ENCODE results near the gene CLTCL1. TPM values are rescaled to one million over a fixed set of nuclear protein-coding genes. Genes with fewer than 3 reads are reported as not detected.
"Not testable (repeated sequence)": the region's sequence is repeated elsewhere in the genome, so short reads cannot be mapped to it uniquely, and the experiment has no call there.

CLTCL1 gene
- total RNA-seq (2014; rRNA removed; shearing (Covaris generic)) = 0.18 and 0.47 TPM in 2 replicates

DNA sequence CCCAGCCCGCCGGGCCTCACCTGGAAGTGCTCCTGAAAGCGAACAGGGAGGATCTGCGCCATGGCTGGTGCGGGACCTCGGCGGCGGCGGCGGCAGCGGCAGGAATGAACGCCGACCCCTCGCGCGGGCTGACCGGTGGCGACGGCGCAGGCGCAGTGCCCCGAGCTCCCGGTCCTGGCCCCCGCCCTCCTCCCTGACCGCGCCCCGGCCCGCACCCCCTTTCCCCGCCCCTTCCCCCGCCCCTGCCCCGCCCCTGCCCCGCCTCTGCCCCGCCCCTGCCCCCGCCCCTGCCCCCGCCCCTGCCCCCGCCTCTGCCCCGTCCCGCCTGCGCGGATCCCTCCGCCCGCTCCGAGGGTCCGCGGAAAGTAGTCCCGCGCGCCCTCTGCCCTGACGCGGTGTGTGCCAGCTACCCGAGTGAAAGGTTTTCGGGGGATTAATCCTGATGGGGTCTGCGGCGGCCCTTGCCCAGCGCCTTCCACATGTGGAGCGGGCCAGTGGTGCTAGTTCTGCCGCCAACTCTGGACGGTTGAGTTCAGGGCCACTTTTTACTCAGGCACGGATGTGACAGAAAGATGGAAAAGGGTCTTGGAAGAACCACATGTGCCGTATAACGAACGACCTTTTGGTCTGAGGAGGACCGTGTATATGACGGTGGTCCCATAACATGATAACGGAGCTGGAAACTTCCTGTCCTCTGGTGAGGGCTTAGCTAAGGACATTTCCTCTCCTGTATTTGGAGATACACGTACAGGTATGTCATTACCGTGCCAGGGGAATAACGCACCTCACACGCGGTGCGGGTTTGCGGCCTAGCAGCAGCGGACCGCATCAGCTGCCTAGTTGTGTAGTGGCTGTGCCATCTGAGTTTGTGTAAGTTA is at the start of gene CLTCL1:
TSS of gene CLTCL1 (minus strand) at position 140 of the 878 bp plus-strand sequence. CDS start at position 62, 78 bp downstream.
- no peak for DNase-seq (ENCODE audit: low spot score)

- DNase-seq (ENCODE audit: low spot score) = no peak
Measured at GRCh38 chr22:19337137-19337536, 45.6 kb upstream of the CLTCL1 start.

GRCh38 chr22:19336133-19337075 is 44.9 kb upstream of the CLTCL1 start:
- no peak for DNase-seq (ENCODE audit: low spot score)

GRCh38 chr22:19331975-19332374 is 40.5 kb upstream of the CLTCL1 start:
- no peak for DNase-seq (ENCODE audit: low spot score)

DNA sequence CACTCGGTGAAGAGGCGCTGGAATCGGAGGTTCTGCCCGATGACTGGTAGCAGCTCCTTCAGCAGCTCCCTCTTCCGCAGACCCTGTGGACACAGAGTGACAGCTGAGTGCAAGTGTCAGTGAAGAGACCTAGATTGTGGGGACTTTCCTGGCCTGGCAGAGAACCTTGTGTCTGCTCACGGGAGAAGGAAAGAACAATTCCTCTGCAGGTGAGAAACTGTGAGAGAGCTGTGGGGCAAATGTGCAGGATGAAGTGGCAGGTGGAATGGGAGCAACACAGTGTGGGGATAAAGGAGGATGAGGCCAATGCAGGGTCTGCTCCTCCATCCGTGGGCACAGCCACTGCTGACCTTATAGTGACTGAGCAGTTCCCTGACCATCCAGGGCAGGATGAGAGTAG is 40.0 kb upstream of the CLTCL1 start:
- no peak for DNase-seq (ENCODE audit: low spot score)

GRCh38 chr22:19330865-19331418 is 39.4 kb upstream of the CLTCL1 start:
- DNase-seq (ENCODE audit: low spot score) = no peak

DNA sequence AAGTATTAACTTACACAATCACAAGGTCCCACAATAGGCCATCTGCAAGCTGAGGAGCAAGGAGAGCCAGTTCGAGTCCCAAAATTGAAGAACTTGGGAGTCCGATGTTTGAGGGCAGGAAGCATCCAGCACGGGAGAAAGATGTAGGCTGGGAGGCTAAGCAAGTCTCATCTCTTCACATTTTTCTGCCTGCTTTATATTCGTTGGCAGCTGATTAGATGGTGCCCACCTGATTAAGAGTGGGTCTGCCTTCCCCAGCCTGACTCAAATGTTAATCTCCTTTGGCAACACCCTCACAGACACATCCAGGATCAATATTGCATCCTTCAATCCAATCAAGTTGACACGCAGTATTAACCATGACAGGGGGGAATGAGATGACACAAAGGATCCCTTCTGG is 38.7 kb upstream of the CLTCL1 start:
- DNase-seq (ENCODE audit: low spot score) = not testable (repeated sequence)

DNA sequence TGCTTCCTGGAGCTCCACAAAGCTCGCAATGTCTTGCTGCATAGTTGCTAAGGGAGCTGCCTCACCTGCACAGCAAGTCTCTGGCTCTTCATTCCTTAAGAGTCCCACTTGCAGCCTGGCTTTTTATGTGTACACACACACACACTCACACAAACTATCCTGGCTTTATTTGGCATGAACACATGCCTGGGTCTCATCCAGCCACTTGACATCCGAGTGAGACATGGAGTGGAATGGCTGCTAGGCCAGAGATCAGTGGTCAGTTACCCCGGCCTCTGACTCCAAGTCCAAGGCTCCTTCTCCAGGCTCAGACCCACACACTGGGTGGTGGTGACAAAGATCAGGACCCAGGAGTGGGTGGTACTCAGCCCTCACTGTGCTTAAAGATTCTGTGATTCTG is 37.9 kb upstream of the CLTCL1 start:
- DNase-seq (ENCODE audit: low spot score) = no peak

- no peak for DNase-seq (ENCODE audit: low spot score)
Measured at GRCh38 chr22:19325296-19325948, 33.9 kb upstream of the CLTCL1 start.

DNA sequence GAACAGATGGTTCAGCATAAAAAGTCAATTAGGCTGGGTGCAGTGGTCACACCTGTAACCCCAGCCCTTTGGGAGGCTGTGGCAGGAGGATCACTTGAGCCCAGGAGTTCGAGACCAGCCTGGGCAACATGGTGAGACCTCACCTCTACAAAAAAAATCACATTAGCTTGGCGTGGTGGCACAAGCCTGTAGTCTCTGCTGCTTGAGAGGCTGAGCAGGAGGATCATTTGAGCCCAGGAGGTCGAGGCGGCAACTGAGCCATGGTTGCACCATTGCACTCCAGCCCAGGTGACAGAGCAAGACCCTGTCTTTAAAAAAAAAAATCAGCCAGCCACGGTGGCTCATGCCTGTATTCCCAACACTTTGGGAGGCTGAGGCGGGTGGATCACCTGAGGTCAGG is 31.9 kb upstream of the CLTCL1 start:
- DNase-seq (ENCODE audit: low spot score) = not testable (repeated sequence)

DNA sequence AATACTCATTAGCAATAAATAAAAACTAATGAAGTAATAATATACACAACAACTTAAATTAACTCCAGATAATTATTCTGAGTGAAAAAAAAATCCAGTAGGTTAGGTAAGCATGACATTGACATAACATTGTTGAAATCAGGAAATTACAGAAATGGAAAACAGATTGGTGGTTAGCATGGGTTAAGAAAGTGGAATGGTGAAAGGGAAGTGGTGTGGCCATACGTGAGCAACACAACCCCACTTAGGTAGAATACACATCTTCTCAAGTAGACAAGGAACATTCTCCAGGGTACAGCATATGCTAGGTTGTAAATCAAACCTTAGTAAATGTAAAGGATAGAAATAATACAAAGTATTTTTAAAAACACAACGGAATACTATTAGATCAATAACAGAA is 30.2 kb upstream of the CLTCL1 start:
- no peak for DNase-seq (ENCODE audit: low spot score)

- not testable (repeated sequence) for DNase-seq (ENCODE audit: low spot score)
Measured at GRCh38 chr22:19320136-19320535, 28.6 kb upstream of the CLTCL1 start.

DNA sequence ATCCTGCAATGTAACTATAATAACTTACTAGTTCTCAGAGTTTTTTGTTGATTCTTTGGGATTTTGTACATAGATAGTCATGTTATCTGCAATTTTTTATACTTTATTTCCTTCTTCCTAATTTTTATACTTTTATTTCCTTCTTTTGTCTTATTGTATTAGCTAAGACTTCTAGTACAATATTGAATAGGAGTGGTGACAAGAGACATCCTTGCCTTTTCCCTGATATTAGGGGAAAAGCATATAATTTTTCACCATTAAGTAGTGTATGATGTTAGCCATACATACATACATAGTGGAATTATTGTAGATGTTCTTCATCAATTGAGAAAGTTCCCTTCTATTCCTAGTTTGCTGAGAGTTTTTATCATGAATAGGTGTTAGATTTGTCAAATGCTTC is 27.8 kb upstream of the CLTCL1 start:
- no peak for DNase-seq (ENCODE audit: low spot score)

- DNase-seq (ENCODE audit: low spot score) = no peak
Measured at GRCh38 chr22:19317865-19318264, 26.3 kb upstream of the CLTCL1 start.

- DNase-seq (ENCODE audit: low spot score) = no peak
Measured at GRCh38 chr22:19307872-19308271, 16.4 kb upstream of the CLTCL1 start.

DNA sequence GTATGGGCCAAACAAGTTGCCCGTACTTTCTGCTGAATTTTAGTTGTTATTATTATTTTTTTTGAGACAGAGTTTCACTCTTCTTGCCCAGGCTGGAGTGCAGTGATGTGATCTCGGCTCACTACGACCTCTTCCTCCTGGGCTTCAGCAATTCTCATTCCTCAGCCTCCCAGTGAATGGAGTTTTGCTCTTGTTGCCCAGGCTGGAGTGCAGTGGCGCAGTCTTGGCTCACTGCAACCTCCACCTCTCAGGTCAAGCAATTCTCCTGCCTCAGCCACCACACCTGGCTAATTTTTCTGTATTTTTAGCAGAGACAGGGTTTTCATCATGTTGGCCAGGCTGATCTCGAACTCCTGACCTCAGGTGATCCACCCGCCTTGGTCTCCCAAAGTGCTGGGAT is 15.0 kb upstream of the CLTCL1 start:
- DNase-seq (ENCODE audit: low spot score) = not testable (repeated sequence)

DNA sequence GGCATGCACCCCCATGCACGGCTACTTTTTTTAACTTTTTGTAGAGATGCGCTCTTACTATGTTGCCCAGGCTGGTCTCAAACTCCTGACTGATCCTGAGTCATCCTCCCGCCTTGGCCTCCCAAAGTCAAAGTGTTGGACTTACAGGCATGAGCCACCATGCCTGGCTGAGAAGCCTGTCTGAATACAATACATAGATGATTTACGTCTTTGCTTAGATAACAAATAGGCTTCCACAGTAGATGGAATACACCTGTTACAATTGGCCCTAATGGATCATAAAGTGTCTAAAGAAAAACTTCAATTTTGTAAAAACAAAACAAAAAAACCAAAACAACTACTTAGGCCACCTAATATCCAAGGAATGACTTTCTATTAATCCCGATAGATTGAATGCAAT is 13.0 kb upstream of the CLTCL1 start:
- DNase-seq (ENCODE audit: low spot score) = no peak

GRCh38 chr22:19303785-19304184 is 12.3 kb upstream of the CLTCL1 start:
- no peak for DNase-seq (ENCODE audit: low spot score)

DNA sequence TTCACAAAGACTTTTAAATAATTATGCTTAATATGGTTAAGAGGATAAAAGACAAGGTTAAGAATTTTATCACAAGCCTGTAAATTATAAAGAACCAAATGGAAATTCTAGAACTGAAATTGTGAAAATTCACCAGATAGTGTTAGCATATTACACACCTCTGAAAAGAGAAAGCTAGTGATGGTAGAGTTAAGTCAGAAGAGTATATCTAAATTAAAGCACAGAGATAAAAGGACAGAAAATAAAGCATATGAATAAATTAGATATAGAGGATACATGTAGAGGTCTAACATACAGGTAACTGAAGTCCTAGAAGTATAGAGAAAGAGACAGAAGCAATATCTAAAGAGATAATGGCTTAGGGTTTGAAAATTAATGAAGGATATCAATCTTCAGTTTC is 4.2 kb upstream of the CLTCL1 start:
- no peak for DNase-seq (ENCODE audit: low spot score)

DNA sequence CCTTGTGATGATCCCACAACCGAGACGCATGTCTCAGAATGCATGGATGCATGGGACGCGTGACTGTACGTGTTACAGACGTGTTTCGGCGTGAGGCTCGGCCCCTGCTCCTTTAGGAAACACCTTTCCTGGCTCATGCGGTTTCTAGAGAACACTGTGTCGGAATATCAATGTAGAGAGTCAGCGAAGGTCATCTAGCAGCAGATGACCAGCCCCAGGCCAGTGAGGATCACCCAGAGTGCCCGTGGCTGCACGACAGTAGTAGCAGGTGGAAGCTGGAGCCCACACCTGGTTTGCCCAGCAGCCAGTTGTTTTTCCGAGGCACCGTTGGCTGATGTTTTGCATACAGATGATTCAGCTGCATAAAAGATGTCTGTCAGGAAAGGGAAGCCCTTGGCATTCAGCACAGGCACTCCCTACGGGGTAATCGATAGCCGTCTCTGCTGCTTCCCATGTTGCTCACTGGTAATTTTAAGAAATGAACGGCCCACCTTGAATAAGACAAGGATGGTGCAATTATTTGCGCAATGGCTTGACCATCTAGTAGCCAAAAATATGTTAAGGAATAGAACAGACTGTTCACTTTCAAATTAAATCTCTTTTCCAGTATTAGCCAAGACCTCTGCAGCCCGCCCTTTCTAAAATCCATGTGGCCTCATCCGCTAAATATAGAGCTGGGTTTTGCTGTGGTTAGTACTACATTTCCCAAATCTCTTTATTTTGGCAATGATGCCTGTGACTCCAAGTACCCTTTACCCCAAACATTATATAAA is 1.1 kb upstream of the CLTCL1 start:
- DNase-seq (ENCODE audit: low spot score) = no peak

GRCh38 chr22:19291218-19291579 is 320 bp downstream of the CLTCL1 start:
- DNase-seq (ENCODE audit: low spot score) = no peak

Measured in HT-29 (cell line).